AG20443 (cell line): ENCODE data around the gene QRICH2.
"Not testable (repeated sequence)": the region's sequence is repeated elsewhere in the genome, so short reads cannot be mapped to it uniquely, and the experiment has no call there.

ENCODE experiments used
- DNase-seq: peaks from one replicate; pipeline ENCODE4 v3.0.0; 2012; ENCODE audit warnings: low spot score, mixed read lengths

QRICH2 gene

DNA sequence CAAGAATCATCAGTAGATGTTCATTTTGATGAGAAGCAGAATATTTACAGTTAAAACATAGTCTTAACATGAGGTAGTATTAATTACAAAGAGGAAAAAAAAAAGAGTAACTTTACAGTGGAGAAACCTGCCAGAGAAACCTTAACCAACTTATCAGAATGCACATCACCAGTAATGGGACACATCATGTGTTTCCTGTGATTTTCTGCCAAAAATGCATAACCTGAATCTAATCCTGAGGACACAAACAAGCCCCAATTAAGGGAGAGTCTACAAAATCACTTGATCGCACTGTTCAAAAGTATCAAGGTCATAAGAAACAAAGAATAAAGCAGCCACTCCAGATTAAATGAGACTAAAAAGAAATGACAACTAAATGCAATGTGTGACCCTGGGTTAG, 18.2 kb upstream of the QRICH2 start:
- DNase-seq = no peak

DNA sequence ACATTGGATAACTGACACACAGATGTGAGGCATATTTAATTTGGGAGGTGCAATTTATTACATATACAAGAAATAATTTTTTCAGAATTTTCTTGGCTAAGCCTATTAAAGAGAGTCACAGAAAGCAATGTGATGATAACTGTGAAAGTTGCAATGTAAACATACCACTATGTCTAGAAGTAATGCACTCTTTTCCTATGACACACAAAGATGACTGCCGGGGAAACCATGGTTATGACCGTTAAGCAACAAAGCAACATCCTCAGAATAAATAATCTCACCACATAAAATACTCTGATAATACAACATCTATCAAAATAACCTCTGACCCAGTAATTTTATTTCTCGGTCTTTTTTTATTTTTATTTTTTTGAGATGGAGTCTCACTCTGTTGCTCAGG, 10.5 kb upstream of the QRICH2 start:
- no peak for DNase-seq

- DNase-seq = no peak
Measured at GRCh38 chr17:76317535-76317934, 9.5 kb upstream of the QRICH2 start.

GRCh38 chr17:76314392-76315227, 6.5 kb upstream of the QRICH2 start:
- no peak for DNase-seq

- DNase-seq = no peak
Measured at GRCh38 chr17:76312735-76313134, 4.7 kb upstream of the QRICH2 start.

DNA sequence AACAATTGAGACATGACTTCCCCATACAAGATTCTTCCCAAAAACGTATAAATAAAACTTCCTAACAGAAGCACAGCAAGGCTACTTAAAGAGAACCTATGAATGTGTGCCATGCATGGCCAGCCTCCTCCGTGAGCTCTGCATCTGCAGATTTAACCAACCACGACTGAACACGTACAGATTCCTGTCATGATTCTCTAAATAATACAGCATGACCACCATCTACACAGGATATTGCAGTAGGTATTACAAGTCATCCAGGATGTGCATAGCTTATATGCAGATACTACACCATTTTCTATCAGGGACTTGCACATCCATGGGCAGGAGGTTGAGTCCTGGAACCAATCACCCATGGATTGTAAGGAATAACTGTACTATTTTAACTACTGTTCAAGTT, 1.4 kb upstream of the QRICH2 start:
- DNase-seq = no peak

DNA sequence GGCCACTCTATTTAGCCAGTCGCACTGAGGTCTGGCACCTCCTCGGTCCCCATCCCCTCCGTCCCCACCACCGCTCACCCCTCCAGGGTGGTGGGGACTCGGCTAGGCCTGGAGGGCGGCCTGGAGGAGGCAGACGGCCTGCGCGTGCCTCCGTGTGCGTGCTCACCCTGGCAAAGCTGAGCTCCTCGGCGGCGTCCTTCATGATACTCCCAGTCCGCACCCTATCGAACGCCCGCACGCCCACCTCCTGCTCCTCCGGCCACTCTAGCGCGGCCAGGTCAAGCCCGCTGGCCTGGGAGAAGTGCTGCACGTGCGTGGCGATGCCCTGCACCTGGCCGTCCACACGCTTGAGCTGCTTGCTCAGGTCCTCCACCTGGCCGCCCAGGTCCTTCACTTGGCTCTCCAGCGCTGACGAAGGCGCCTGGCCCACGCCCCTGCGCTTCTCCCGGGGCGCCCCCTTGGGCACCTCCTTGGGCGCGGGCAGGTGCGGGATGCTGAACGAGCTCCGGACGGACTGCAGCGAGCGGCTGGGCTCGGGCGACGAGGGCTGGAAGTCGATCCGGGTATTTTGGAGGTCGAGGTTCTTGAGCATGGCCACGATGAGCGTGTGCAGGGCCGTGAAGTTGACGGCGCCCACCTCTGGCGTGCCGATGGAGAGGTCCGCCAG, 644 bp downstream of the QRICH2 start:
- DNase-seq = no peak

DNA sequence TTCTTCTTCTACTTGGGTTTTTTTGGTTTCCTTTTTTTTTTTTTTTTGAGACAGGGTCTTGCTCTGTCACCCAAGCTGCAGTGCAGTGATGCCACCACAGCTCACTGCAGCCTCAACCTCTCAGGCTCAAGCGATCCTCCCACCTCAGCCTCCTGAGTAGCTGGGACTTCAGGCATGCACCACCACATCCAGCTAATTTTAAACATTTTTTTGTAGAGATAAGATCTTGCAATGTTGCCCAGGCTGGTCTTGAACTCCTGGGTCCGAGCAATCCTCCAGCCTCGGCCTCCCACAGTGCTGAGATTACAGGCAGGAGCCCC, 3.0 kb downstream of the QRICH2 start:
- not testable (repeated sequence) for DNase-seq

DNA sequence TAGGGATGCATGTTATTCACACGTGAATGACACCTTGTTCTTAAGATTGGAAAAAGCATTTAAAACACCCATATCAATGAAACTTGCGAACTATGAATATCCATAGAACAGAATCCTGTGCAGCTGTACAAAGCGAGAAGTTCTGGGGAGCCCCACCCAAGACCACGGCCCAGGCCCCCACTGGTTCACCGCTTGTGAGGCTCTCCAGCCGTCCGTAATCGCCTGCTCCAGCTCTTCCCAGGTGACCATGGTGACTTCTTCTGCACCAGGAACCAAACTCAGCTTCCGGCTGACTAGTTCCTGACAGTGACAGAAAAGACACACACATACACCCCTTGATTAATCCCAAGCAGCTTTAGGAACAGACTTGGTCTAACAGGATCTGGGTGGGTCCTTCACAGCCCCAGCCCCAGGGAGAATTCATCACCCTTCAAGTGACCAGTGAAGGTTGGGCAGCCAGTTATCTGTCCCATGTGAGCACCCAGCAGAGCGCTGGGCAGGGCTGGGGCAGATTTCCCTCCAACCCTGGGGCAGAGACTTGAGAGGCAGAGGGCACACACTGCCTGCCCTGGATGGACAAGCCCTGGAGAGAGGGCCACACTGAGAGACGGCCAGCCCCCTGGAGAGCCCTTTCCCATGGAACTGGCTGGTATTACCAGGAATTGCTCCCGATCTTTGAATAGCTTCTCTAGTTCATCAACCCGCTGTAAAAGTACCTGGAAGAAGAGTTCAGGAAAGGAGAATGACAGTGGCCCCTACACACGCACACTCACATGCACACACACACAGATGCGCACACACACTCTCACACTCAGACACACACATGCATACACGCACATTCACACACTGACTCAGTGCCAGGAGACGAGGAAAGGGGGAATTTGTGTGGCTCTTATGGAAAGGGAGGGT, 3.6 kb downstream of the QRICH2 start:
- no peak for DNase-seq

- no peak for DNase-seq
Measured at GRCh38 chr17:76297436-76297835, 10.6 kb downstream of the QRICH2 start.

GRCh38 chr17:76296889-76297288, 11.2 kb downstream of the QRICH2 start:
- DNase-seq = no peak

GRCh38 chr17:76296186-76296585, 11.9 kb downstream of the QRICH2 start:
- no peak for DNase-seq

DNA sequence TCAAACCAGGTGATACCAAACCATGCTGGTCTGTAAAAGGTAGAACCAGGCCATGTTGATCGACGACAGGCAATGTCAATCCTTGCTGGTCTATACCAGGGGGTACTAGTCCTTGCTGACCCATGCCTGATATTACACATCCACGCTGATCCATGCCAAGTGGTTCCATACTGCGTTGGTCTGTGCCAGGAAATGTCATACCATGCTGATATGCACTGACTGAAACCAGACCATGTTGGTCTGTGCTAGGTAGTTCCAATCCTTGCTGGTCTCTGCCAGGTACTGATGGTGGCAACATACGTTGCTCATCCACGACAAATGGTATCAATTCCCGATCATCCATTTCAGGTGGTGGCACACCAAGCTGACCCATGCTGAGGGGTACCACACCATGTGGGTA, 15.0 kb downstream of the QRICH2 start:
- no peak for DNase-seq

GRCh38 chr17:76292567-76292966, 15.5 kb downstream of the QRICH2 start:
- DNase-seq = no peak

- no peak for DNase-seq
Measured at GRCh38 chr17:76281573-76282371, 26.3 kb downstream of the QRICH2 start.

- DNase-seq = no peak
Measured at GRCh38 chr17:76280650-76281049, 27.4 kb downstream of the QRICH2 start.

GRCh38 chr17:76279742-76280287, 28.3 kb downstream of the QRICH2 start:
- no peak for DNase-seq

- DNase-seq = peak; percentile 93
Measured at GRCh38 chr17:76278952-76279741, 28.9 kb downstream of the QRICH2 start.

DNA sequence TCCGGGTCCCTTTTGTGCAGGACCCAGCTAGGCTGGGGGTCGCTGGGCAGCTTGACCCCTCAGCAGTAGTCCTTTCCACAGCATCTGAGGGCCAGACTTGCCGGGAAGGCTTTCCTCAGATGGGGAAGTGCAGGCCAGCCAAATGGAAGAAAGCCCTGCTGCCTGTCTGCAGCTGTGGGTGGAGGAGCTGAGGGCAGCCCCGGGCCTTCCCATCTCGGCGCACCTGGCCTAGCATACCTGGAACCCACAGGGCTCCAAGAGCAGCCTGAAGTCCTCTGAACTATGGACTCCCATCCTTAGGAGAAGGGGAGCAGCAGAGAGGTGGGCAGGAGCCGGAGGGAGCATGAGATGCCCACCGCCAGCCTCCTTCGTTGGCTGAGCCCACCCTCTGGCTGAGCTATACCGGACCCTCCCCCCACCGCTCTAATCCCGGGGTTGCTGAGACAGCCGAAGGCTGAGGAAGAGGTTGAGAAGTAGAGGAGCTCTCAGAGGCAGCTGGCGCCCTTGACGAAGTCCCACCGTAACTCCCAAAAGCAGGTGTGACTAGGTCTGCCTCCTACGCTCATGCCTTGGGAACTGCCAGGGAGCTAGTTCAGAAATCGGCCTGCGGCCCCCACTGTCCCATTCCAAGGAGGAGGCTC, 29.7 kb downstream of the QRICH2 start:
- DNase-seq = no peak
